Subcutaneous adipose tissue (tissue), 4 donors: Measurements from ENCODE around the gene PLEKHN1. TPM values are rescaled to one million over a fixed set of nuclear protein-coding genes. Genes with fewer than 3 reads are reported as not detected.

ENCODE experiments used
- CTCF ChIP-seq: fragments of 450-650 bp; IDR thresholded peaks from one replicate; pipeline ENCODE4 v1.5.1; 2016; ENCODE audit warnings: low read depth, mild to moderate bottlenecking, control low read depth, antibody characterized with exemption, moderate library complexity
- total RNA-seq, 4 donors: library from RNA; depleted of rRNA; stranded (reverse); fragments of >200 nt; gene quantifications; one replicate each; pipeline ENCODE4 v1.1.0, GENCODE V29; 2016

PLEKHN1 gene
- total RNA-seq, 4 donors from 2014 or later: 0.33 TPM; not detected in 3

GRCh38 chr1:978069-978834, 12.0 kb downstream of the PLEKHN1 start:
- TF ChIP-seq CTCF: no peak

GRCh38 chr1:978835-979743, 12.8 kb downstream of the PLEKHN1 start:
- no peak for TF ChIP-seq CTCF

- TF ChIP-seq CTCF: no peak
Measured at GRCh38 chr1:979744-980072, 13.4 kb downstream of the PLEKHN1 start.

- TF ChIP-seq CTCF: no peak
Measured at GRCh38 chr1:980137-980571, 13.9 kb downstream of the PLEKHN1 start.

- TF ChIP-seq CTCF: no peak
Measured at GRCh38 chr1:980602-981395, 14.5 kb downstream of the PLEKHN1 start.

- TF ChIP-seq CTCF: no peak
Measured at GRCh38 chr1:981491-981954, 15.2 kb downstream of the PLEKHN1 start.
